Midbrain (tissue), 1 donor: ENCODE data around the gene DNAJC22.
"Not testable (repeated sequence)": the region's sequence is repeated elsewhere in the genome, so short reads cannot be mapped to it uniquely, and the experiment has no call there.

Source experiments
- DNase-seq: peaks from one replicate; lab custom pipeline; 2025; lab: John Stamatoyannopoulos, UW

DNAJC22 gene

DNA sequence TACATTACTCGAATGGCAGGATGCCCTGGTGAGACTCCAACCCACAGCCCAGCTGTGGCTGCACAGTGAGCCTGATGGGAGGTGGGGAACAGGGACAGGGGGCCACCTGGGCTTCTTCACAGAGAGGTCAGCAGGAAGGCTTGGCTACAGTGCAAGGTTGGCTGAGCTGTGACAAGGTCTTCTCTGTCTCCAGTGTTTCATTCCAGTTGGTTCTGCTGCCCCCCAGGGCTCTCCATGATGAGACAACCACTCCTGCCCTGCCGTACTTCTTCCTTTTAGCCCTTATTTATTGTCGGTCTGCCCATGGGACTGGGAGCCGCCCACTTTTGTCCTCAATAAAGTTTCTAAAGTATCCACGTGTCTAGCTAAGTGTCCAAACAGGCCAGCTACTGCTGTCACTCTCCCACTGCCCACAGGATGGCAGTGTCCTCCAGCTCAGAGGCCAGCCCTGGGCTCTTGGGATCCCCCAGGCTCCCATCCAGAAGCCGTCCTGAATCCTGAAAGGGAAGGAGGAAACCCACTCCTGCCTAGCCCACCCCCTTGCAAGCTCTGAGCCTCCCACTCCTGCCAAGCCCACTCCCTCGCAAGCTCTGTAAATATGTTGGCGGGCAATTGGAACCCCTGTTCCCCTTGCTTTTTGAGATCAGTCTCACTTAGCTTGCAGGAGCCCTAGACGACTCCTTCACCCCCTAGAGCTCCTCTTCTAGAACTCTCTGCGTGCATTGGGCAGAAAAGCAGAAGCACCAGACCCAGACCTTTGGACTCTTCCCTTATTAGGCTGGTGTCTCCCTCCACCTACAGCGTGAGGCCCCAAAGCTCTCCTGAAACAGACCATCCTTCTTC is 15.1 kb upstream of the DNAJC22 start:
- DNase-seq: peak; percentile 78

DNA sequence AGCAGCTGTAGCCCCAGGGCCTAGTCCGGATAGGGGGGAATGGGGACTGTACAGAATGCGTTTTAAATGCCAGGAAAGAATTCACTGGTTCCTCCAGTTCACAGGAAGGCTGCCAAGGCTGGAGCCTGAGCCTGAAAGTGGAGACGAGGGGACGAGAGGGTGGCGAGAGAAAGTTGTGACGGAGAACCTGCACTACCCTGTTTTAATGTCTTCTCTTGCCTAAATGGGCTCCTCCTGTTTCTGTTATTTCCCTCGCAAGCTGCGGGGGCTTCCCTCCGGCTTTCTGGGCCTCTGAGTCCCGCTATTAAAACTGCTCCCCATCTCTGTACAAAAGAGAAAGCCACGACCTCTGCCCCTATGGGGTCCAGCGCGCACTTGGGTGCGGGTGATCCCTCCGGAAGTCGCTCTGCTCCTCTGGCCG is 14.2 kb upstream of the DNAJC22 start:
- DNase-seq: no peak

- DNase-seq: no peak
These were observed 13.8 kb upstream of the DNAJC22 start for GRCh38 chr12:49332891-49333371.

GRCh38 chr12:49333778-49334177 is 12.9 kb upstream of the DNAJC22 start:
- DNase-seq: not testable (repeated sequence)

GRCh38 chr12:49334226-49334625 is 12.5 kb upstream of the DNAJC22 start:
- no peak for DNase-seq

DNA sequence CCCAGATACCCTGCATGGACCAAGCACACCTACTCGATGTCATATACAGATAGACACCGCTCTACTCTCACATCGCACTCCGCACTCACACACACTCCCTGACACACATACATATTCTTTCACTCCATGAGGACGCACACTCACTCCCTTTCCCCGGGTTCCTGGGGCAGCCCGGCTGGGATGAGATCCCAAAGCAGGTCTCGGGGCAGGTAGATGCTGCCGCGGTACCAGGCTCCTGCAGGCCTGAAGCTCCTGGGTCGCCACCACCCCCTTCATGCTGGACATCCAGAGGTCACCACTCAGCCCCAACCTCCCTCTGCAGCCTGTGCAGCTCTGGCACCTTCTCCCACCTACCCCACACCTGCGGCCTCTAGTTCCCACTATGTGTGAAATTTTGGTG is 12.0 kb upstream of the DNAJC22 start:
- no peak for DNase-seq

- no peak for DNase-seq
These were observed 11.4 kb upstream of the DNAJC22 start for GRCh38 chr12:49335118-49335954.

DNA sequence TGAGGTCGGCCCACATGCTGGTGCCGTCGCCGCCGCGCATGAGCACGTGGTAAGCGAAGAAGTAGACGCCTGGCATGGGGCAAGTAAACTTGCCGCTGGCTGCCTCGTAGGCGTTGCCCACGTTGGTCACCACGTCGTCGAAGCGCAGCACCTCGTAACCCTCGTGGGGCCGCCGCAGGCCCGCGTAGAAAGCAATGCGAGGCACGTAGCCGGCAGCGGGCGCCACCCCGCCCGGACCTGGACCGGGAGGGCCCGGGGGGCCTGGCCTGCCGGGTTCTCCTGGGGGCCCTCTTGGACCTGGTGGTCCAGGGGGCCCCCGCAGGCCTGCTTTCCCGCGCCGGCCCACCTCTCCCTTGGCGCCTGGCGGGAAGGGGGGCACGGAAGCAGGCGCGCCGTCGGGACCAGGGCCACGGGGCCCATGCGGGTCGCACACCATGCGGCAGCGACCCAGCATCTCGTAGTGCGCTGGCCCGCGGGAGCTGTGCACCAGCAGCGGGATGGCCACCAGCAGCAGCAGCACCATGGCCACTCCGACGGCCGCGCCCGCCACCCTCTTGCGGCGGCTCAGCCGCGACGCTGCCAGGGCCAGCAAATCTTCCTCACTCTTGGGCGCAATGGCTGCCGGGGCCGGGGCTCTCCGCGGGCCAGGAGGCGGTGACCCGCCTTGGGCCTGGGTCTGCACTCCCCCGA is 10.6 kb upstream of the DNAJC22 start:
- no peak for DNase-seq

DNA sequence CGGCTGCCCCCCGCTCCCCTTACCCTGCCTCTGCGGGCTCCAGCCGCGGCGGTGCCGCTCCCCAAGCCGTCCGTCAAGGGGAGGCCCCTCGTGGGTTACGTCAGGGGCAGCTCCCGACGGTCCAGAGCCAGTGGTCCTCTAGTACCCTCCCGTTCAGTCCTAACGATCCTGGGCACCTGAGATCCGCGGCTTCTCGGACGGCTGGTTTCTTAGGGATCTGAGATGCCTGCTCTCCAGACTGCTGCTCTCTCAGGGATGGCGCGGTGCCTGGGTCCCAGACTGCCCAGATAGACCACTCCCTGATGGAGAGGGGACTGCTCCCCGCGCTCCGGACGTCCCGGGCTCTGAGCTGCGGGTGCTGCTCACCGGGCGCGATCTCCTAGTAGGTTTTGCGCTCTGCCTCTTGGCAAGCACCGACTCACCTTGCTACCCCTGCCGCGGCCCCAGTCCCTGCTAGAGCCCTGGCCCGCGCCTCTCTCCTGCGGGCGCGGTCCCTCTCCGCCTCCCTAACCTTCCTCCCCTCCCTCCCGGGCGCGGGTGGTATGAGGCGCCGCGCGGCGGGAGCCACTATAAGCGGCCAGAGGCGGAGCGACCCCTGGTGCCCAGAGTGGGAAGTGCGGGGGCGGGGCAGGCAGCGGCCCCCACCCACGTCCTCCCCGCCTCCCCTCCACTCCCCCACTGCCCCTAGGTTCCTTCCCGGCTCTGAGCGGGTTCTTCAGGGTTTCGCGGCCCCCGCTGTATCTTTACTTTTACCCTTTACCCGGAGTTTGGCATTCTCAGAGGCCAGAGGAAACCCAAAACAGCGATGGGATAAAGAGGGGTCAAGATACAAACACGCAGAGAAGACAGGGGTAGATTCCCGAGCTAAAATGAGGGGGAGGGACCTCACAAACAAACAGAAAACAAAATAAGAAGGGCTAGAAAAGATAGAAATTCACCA is 9.8 kb upstream of the DNAJC22 start, which contains the start of gene C1QL4:
C1QL4 (minus strand) TSS at position 544 of the 940 bp plus-strand sequence. CDS start 711 bp downstream, outside the sequence.
- peak; percentile 78 for DNase-seq

DNA sequence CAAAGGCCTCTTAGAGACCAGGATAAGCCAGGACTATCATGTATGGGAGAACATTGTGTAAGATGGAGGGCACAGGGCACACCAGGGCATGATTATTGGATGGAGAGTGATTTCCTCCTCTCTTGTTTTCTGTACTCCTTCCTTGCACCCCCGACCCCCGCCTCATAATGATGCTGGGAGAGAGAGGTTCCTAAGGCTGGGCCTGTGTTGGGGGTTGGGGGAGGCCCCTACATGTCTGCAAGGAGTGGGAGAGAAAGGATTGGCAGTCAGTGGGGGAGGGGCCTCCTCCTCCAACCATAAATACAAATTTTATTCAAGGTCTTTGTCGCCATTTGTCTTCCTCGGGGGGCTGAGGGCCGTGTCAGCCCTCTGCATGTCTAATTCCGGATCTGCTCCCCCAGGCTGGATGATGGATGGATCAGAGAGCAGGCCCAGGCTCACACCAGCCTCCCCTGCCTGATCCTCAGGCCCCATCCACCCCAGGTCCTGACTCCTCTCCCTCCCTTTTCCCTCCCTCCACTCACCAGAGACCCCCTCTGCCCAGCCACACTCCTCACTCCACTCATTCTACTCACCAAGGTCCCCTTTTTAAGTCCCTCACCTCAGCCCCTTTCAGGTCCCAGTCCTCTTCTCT is 7.7 kb upstream of the DNAJC22 start:
- DNase-seq: no peak

DNA sequence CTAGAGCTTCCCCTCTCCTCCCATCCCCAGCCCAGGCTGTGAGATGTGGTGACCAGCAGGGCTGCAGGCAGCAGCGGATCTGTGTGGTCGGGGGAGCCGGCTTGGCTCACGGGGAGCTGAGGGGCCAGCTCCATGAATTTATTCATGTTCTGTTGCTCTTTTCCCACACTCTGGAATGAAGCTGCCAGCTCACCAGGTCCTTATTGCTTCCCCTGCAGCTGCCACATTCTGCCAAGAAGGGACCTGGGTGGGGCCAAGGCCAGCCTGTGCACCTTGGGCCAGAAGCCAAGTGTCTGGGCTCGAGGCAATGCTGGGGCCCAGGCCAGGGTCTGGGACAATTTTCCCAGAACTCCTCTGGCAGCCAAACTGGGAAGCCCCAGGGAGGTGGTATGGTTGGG is 7.2 kb upstream of the DNAJC22 start:
- DNase-seq: no peak

GRCh38 chr12:49340095-49340870 is 6.4 kb upstream of the DNAJC22 start:
- DNase-seq: no peak

GRCh38 chr12:49340971-49341776 is 5.5 kb upstream of the DNAJC22 start:
- no peak for DNase-seq

DNA sequence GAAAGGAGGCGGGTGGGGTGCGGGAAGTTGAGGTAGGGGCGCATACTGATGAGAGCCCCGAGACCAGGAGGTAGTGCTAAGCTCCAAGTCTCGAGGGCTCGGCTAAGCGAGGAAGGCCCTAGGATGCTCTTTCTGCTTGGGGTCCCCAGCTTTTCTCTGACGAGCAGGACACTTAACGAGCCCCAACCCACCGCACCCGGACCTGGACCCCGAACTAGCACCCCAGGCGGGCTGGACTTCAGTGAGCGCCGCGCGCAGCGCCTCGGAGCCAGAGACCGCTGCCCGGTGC is 5.0 kb upstream of the DNAJC22 start:
- no peak for DNase-seq

- DNase-seq: peak; percentile 70
These were observed 4.4 kb upstream of the DNAJC22 start for GRCh38 chr12:49342066-49342913.

GRCh38 chr12:49342914-49343731 is 3.6 kb upstream of the DNAJC22 start:
- no peak for DNase-seq

DNA sequence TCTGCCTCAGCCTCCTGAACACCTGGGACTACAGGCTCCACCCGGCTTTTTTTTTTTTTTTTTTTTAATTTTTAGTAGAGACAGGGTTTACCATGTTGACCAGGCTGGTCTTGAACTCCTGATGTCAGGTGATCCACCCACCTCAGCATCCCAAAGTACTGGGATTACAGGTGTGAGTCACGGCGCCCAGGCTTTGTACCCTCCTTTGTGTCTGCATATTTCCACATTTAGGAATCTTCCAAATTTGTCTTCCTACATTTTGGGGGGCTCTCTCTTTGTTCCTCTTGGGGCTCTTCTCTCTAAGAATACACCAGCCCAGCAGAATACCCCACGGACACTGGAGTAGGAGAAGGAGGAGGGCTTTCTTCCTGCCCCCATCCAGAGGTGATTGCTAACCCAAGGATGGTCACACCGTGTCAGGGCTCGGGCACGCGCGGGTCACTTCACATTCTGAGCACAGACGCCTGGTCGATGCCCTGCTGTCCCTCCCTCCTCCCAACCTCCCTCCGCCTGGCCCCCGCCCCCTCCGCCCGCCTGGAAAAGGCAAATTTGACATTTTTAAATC is 2.1 kb upstream of the DNAJC22 start:
- DNase-seq: no peak
